IMR-90 (cell line): ENCODE results near the gene NLRC5. TPM values are rescaled to one million over a fixed set of nuclear protein-coding genes. Genes with fewer than 3 reads are reported as not detected.

Experiments
- ATAC-seq: fragments of 200-7000 bp; cut with Tn5 transposase; 2 replicates; pipeline ENCODE4 v1.9.1; 2020; ENCODE audit warnings: low read depth, mild to moderate bottlenecking, moderate library complexity
- BruUV-seq: library from RNA; stranded (reverse); fragments of 400-500 nt; replicated peaks from 2 replicates; lab custom pipeline; 2021; lab: Mats Ljungman, UMichigan
- CTCF ChIA-PET: fragments of 300-600 bp; formaldehyde crosslinking; extraction: SDS; loops from one replicate; lab custom pipeline; 2021; ENCODE audit warnings: antibody characterized with exemption; lab: Yijun Ruan, JAX
- POLR2A ChIA-PET: fragments of 300-600 bp; sonication (Branson Sonifier 250); formaldehyde crosslinking; loops from one replicate; lab custom pipeline; 2022; ENCODE audit warnings: antibody characterized with exemption; ENCODE audit not compliant: unreplicated experiment; lab: Charles Lee
- DNase-seq: peaks from one replicate; pipeline ENCODE4 v3.0.0; 2013
- H2AFZ ChIP-seq: replicated peaks from 2 replicates; pipeline ENCODE3; 2013; ENCODE audit warnings: low read length, mild to moderate bottlenecking; ENCODE audit not compliant: poor library complexity
- H2AK5ac ChIP-seq: 2 replicates; pipeline ENCODE4 v1.6.1; 2013; ENCODE audit warnings: low read depth, low read length, inconsistent platforms
- H2AK9ac ChIP-seq: replicated peaks from 2 replicates; pipeline ENCODE3; 2013; ENCODE audit warnings: mild to moderate bottlenecking, low read depth, low read length, moderate library complexity; ENCODE audit not compliant: poor library complexity
- H2BK120ac ChIP-seq: 2 replicates; pipeline ENCODE4 v1.6.1; 2013; ENCODE audit warnings: low read depth, low read length, inconsistent platforms
- H2BK15ac ChIP-seq: 3 replicates; pipeline ENCODE4 v1.6.1; 2013; ENCODE audit warnings: low read depth, low read length, inconsistent platforms
- H2BK20ac ChIP-seq: 2 replicates; pipeline ENCODE4 v1.6.1; 2013; ENCODE audit warnings: low read depth, mild to moderate bottlenecking, inconsistent platforms, low read length, moderate library complexity
- H2BK5ac ChIP-seq: 2 replicates; pipeline ENCODE4 v1.6.1; 2013; ENCODE audit warnings: mild to moderate bottlenecking, low read depth, low read length, inconsistent platforms; ENCODE audit not compliant: poor library complexity, severe bottlenecking
- H3K14ac ChIP-seq: replicated peaks from 2 replicates; pipeline ENCODE4 v1.6.1; 2013; ENCODE audit warnings: low read depth, low read length, inconsistent platforms
- H3K18ac ChIP-seq: 2 replicates; pipeline ENCODE4 v1.6.1; 2013; ENCODE audit warnings: low read depth, low read length, control low read depth
- H3K23ac ChIP-seq: 2 replicates; pipeline ENCODE4 v1.6.1; 2013; ENCODE audit warnings: low read depth, low read length, inconsistent platforms
- H3K27ac ChIP-seq: 2 replicates; pipeline ENCODE4 v1.5.1; 2013; ENCODE audit warnings: mild to moderate bottlenecking, control low read depth, low read length; ENCODE audit not compliant: insufficient read depth
- H3K27me3 ChIP-seq: 2 replicates; pipeline ENCODE4 v1.6.1; 2013; ENCODE audit warnings: low read length; ENCODE audit not compliant: control insufficient read depth, insufficient read depth
- H3K36me3 ChIP-seq: 2 replicates; pipeline ENCODE4 v1.6.1; 2013; ENCODE audit warnings: low read length, mixed read lengths; ENCODE audit not compliant: control insufficient read depth, insufficient read depth
- H3K4ac ChIP-seq: 2 replicates; pipeline ENCODE4 v1.6.1; 2013; ENCODE audit warnings: low read depth, low read length, inconsistent platforms
- H3K4me1 ChIP-seq: 2 replicates; pipeline ENCODE4 v1.6.1; 2013; ENCODE audit warnings: low read length, mixed read lengths; ENCODE audit not compliant: control insufficient read depth, insufficient read depth
- H3K4me2 ChIP-seq: 2 replicates; pipeline ENCODE4 v1.6.1; 2013; ENCODE audit warnings: low read depth, mild to moderate bottlenecking, control low read depth, low read length, moderate library complexity
- H3K4me3 ChIP-seq: 2 replicates; pipeline ENCODE4 v1.5.1; 2013; ENCODE audit warnings: low read depth, mild to moderate bottlenecking, control low read depth, low read length, moderate library complexity; ENCODE audit not compliant: insufficient read depth
- H3K56ac ChIP-seq: 2 replicates; pipeline ENCODE4 v1.6.1; 2013; ENCODE audit warnings: low read length, inconsistent platforms; ENCODE audit not compliant: insufficient read depth; ENCODE audit errors: extremely low read depth
- H3K79me1 ChIP-seq, 2 experiments: 2 replicates each; pipeline ENCODE4 v1.6.1; 2013; ENCODE audit warnings: low read length in 2 of 2, inconsistent platforms in 1 of 2, low read depth in 1 of 2
- H3K9ac ChIP-seq: 2 replicates; pipeline ENCODE4 v1.6.1; 2013; ENCODE audit warnings: low read depth, low read length, control low read depth
- H3K9me1 ChIP-seq: 2 replicates; pipeline ENCODE4 v1.6.1; 2013; ENCODE audit warnings: low read length, inconsistent platforms; ENCODE audit not compliant: insufficient read depth
- H3K9me3 ChIP-seq: 2 replicates; pipeline ENCODE4 v1.6.1; 2013; ENCODE audit warnings: low read length; ENCODE audit not compliant: control insufficient read depth, insufficient read depth
- H4K20me1 ChIP-seq: 2 replicates; pipeline ENCODE4 v1.6.1; 2013; ENCODE audit warnings: low read length, inconsistent platforms; ENCODE audit not compliant: insufficient read depth
- H4K5ac ChIP-seq: 2 replicates; pipeline ENCODE4 v1.6.1; 2013; ENCODE audit warnings: mild to moderate bottlenecking, low read depth, low read length, control low read depth
- H4K8ac ChIP-seq, 2 experiments: 2 replicates each; pipeline ENCODE4 v1.6.1; 2013; ENCODE audit warnings: low read depth in 2 of 2, low read length in 2 of 2, control low read depth in 1 of 2, inconsistent platforms in 1 of 2
- H4K91ac ChIP-seq: 2 replicates; pipeline ENCODE4 v1.6.1; 2013; ENCODE audit warnings: low read depth, low read length, inconsistent platforms; ENCODE audit not compliant: insufficient read depth
- CEBPB ChIP-seq: IDR thresholded peaks from 2 replicates; pipeline ENCODE4 v1.6.1; 2012; ENCODE audit warnings: low read depth, low read length, improper control_type of control experiment
- CHD1 ChIP-seq: IDR thresholded peaks from 2 replicates; pipeline ENCODE4 v1.6.1; 2012; ENCODE audit warnings: low read depth, low read length, improper control_type of control experiment
- CTCF ChIP-seq: conservative IDR thresholded peaks from 2 replicates; pipeline ENCODE4 v1.5.1; 2012; ENCODE audit warnings: mild to moderate bottlenecking, low read depth, low read length, improper control_type of control experiment
- ELK1 ChIP-seq: fragments of 150-350 bp; IDR thresholded peaks from 2 replicates; pipeline ENCODE4 v1.6.1; 2016; ENCODE audit warnings: low read depth, mild to moderate bottlenecking, low read length, moderate library complexity, borderline replicate concordance
- FOS ChIP-seq: fragments of 150-350 bp; IDR thresholded peaks from 2 replicates; pipeline ENCODE4 v1.6.1; 2016; ENCODE audit warnings: low read depth, low read length
- MAFK ChIP-seq: IDR thresholded peaks from 2 replicates; pipeline ENCODE4 v1.6.1; 2012; ENCODE audit warnings: low read depth, low read length, improper control_type of control experiment
- MAZ ChIP-seq: IDR thresholded peaks from 2 replicates; pipeline ENCODE4 v1.6.1; 2012; ENCODE audit warnings: low read depth, mild to moderate bottlenecking, low read length, improper control_type of control experiment, moderate library complexity, borderline replicate concordance
- MXI1 ChIP-seq: IDR thresholded peaks from 2 replicates; pipeline ENCODE4 v1.6.1; 2012; ENCODE audit warnings: low read depth, mild to moderate bottlenecking, low read length, moderate library complexity, borderline replicate concordance
- NFE2L2 ChIP-seq: fragments of 150-350 bp; IDR thresholded peaks from 2 replicates; pipeline ENCODE4 v1.6.1; 2016; ENCODE audit warnings: low read depth, mild to moderate bottlenecking, low read length
- POLR2A ChIP-seq: IDR thresholded peaks from 2 replicates; pipeline ENCODE4 v1.6.1; 2012; ENCODE audit warnings: mild to moderate bottlenecking, low read depth, low read length
- RAD21 ChIP-seq: IDR thresholded peaks from 2 replicates; pipeline ENCODE4 v1.6.1; 2012; ENCODE audit warnings: low read length, improper control_type of control experiment
- RCOR1 ChIP-seq: IDR thresholded peaks from 2 replicates; pipeline ENCODE4 v1.6.1; 2012; ENCODE audit warnings: mild to moderate bottlenecking, low read length, improper control_type of control experiment; ENCODE audit not compliant: insufficient replicate concordance
- WGBS, 2 experiments: methylation state at CpG; one replicate each; pipeline versions ENCODE4 v1.1.5 to v1.1.7; 2013; ENCODE audit warnings: missing lambda C conversion rate in 2 of 2; ENCODE audit not compliant: insufficient read length in 1 of 2; ENCODE audit errors: extremely low coverage in 2 of 2; 5-methylcytosine and 5-hydroxymethylcytosine counted together
- dilution Hi-C: fragments of 300-500 bp; cut with HindIII; formaldehyde crosslinking; loops from one replicate; pipeline ENCODE4 v1.14.3; 2018; ENCODE audit warnings: low sequenced_read_pairs; ENCODE audit not compliant: unreplicated experiment
- in situ Hi-C: fragments of 300-500 bp; cut with MboI; formaldehyde crosslinking; loops from 3 replicates; pipeline ENCODE4 v1.14.3; 2019; ENCODE audit warnings: low sequenced_read_pairs, inconsistent platforms, mixed read lengths
- intact Hi-C: fragments of 100-400 bp; cut with micrococcal nuclease; formaldehyde crosslinking; loops from 2 replicates; pipeline ENCODE4 v1.10.0; 2022
- polyA plus RNA-seq, 3 experiments: library from polyadenylated mRNA; depleted of rRNA; stranded (reverse); fragments of >200 nt; gene quantifications; 2 replicates each; pipeline ENCODE4 v1.2.3, GENCODE V29; 2012; ENCODE audit warnings: low replicate concordance in 1 of 3
- total RNA-seq: library from RNA; depleted of rRNA; stranded (reverse); fragments of >200 nt; gene quantifications from 2 replicates; pipeline ENCODE4 v1.2.3, GENCODE V29; 2012
- TF ChIP-seq, protein P1 (sequence below): fragments of 150-350 bp; IDR thresholded peaks from 2 replicates; pipeline ENCODE4 v1.6.1; 2017; ENCODE audit warnings: mild to moderate bottlenecking, antibody characterized with exemption, low read length, low read depth

Gene NLRC5
- total and polyA plus RNA-seq, 2 of the 4 experiments (the other 2 are of a cell fraction): 9.1 to 14.9 TPM

GRCh38 chr16:56965149-56966092 lies 23.9 kb upstream of the NLRC5 start:
- Histone ChIP-seq H3K23ac (peak overlapping the region; percentile 44), H3K27me3 (no peaks in the 10 kb centered on the region; the same call in 1 of the 2 replicates), H3K4me1 (peaks cover 32% of the 10 kb centered on the region), H2BK5ac (peak overlapping the region; percentile 91), H4K8ac (peak overlapping the region; percentile 32 to 89), H3K4ac (peak overlapping the region; percentile 94), H3K14ac (peak overlapping the region; percentile 84), H3K18ac (peak overlapping the region; percentile 16), H4K5ac (peak overlapping the region; percentile 8), H3K9me3 (peaks cover 2% of the 10 kb centered on the region; the same call in 1 of the 2 replicates), H3K36me3 (no peaks in the 10 kb centered on the region), H3K79me1 (no peaks in the 10 kb centered on the region), H2BK20ac (peak overlapping the region; percentile 71), H3K9me1 (peaks cover 10% of the 10 kb centered on the region), H3K4me3 (no peak overlapping the region), H3K9ac (peak overlapping the region; percentile 10; the same call in 1 of the 2 replicates), H3K4me2 (no peak overlapping the region), H4K20me1 (no peaks in the 10 kb centered on the region), H2AK5ac (peak overlapping the region; percentile 65), H2BK120ac (peak overlapping the region; percentile 96), H3K27ac (peak overlapping the region; percentile 46), H2BK15ac (peak overlapping the region; percentile 75; the same call in 2 of the 3 replicates), H2AK9ac (peak overlapping the region; percentile 91), H2AFZ (peak overlapping the region; percentile 78), H4K91ac (peak overlapping the region; percentile 79), H3K56ac (no peak overlapping the region; the same call in 1 of the 2 replicates)
- peak; percentile 11 for ATAC-seq
- in situ Hi-C loops: no loop called here
- BruUV-seq: no TSS peak
- intact Hi-C loops: loop anchor here (10.0 kb wide), 1 partner anchor 79 kb away; no protein-coding TSS in a partner anchor
- DNase-seq: peak; percentile 16
- CTCF ChIA-PET: interaction anchor here (0.5 to 1.1 kb wide), 3 partner anchors 8 to 114 kb away, joined by 3 read pairs; no protein-coding TSS in a partner anchor
- POLR2A ChIA-PET: interaction anchor here (0.6 kb wide), 1 partner anchor 28 kb away, joined by 3 read pairs; no protein-coding TSS in a partner anchor
- dilution Hi-C loops: no loop called here
- WGBS, 2 experiments: 78% methylated on average over 2 of the region's 12 CpGs; no CpG with 5 or more reads in 1 of the 2 experiments
- TF ChIP-seq ELK1 (no peak), RAD21 (no peak), MAZ (no peak), CEBPB (no peak), CTCF (no peak), MXI1 (no peak), MAFK (no peak), RCOR1 (no peak), NFE2L2 (no peak), FOS (no peak), CHD1 (no peak), POLR2A (no peak)
- TF ChIP-seq, protein P1, sequence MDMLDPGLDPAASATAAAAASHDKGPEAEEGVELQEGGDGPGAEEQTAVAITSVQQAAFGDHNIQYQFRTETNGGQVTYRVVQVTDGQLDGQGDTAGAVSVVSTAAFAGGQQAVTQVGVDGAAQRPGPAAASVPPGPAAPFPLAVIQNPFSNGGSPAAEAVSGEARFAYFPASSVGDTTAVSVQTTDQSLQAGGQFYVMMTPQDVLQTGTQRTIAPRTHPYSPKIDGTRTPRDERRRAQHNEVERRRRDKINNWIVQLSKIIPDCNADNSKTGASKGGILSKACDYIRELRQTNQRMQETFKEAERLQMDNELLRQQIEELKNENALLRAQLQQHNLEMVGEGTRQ: no peak
